Left ventricle myocardium inferior (tissue), 1 donor: ENCODE measurements around the gene CHKB. TPM values are rescaled to one million over a fixed set of nuclear protein-coding genes. Genes with fewer than 3 reads are reported as not detected.

Experiments used
- DNase-seq: peaks from one replicate; pipeline ENCODE4 v3.0.0-alpha.2; 2020
- H3K27ac ChIP-seq: fragments of 200-600 bp; replicated peaks from 2 replicates; pipeline ENCODE4 v1.8.0; 2021
- H3K27me3 ChIP-seq: fragments of 200-600 bp; 2 replicates; pipeline ENCODE4 v1.8.0; 2021; ENCODE audit warnings: low read depth
- H3K36me3 ChIP-seq: fragments of 200-600 bp; 2 replicates; pipeline ENCODE4 v1.8.0; 2021
- H3K4me1 ChIP-seq: fragments of 200-600 bp; 2 replicates; pipeline ENCODE4 v1.8.0; 2021
- H3K4me3 ChIP-seq: fragments of 200-600 bp; 2 replicates; pipeline ENCODE4 v1.8.0; 2021; ENCODE audit warnings: mild to moderate bottlenecking, moderate library complexity
- H3K9me3 ChIP-seq: fragments of 200-600 bp; replicated peaks from 2 replicates; pipeline ENCODE4 v1.8.0; 2021
- intact Hi-C: fragments of 100-400 bp; cut with micrococcal nuclease; formaldehyde crosslinking; loops from one replicate; pipeline ENCODE4 v1.11.0; 2022
- total RNA-seq: library from RNA; stranded (reverse); fragmentation: NEBNext Ultra II Directional; extraction: Animal tissue kit (Norgen Biotek cat#: 25700); gene quantifications from one replicate; pipeline ENCODE4 v1.2.1, GENCODE V29; 2021
- TF ChIP-seq, protein P1 (sequence below): fragments of 200-600 bp; IDR thresholded peaks from 2 replicates; pipeline ENCODE4 v1.8.0; 2021; ENCODE audit warnings: antibody characterized with exemption, mild to moderate bottlenecking, borderline replicate concordance
- donor health status: DM: no; HTN: yes; CAD: no; lungs with severe emphysema.

The CHKB gene
- total RNA-seq, 1 donor from 2014 or later, result 36.0 TPM

GRCh38 chr22:50575426-50575941, 7.2 kb downstream of the CHKB start:
- peaks cover 85% of the 10 kb centered on the region for H3K4me1 ChIP-seq

DNA sequence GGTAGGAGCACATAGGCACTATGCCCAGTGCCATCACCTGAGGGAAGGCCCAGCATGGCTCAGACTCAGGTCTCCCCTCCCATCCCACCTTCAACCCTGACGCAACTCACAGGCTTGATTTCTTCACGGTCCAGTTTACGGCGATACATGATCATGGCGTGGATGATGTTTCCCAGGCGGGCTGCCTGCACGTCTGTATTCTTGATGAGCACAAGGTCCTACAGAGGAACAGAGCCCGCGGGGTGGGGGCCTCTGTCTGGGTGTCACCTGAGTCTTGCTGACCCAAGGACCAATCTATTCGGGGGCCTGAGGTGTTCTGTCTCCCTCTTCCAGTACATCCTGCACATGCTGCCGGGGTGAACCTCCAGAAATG, 8.3 kb downstream of the CHKB start:
- peaks cover 85% of the 10 kb centered on the region for H3K4me1 ChIP-seq

More at GRCh38 chr22:50575426-50575941, 7.2 kb downstream of the CHKB start:
- DNase-seq, result no peak
- peak overlapping the region; percentile 99 for H3K27ac ChIP-seq
- H3K27me3 ChIP-seq, result no peaks in the 10 kb centered on the region
- intact Hi-C loops, result no loop called here
- peak overlapping the region; percentile 73 for H3K4me3 ChIP-seq
- TF ChIP-seq, protein P1, sequence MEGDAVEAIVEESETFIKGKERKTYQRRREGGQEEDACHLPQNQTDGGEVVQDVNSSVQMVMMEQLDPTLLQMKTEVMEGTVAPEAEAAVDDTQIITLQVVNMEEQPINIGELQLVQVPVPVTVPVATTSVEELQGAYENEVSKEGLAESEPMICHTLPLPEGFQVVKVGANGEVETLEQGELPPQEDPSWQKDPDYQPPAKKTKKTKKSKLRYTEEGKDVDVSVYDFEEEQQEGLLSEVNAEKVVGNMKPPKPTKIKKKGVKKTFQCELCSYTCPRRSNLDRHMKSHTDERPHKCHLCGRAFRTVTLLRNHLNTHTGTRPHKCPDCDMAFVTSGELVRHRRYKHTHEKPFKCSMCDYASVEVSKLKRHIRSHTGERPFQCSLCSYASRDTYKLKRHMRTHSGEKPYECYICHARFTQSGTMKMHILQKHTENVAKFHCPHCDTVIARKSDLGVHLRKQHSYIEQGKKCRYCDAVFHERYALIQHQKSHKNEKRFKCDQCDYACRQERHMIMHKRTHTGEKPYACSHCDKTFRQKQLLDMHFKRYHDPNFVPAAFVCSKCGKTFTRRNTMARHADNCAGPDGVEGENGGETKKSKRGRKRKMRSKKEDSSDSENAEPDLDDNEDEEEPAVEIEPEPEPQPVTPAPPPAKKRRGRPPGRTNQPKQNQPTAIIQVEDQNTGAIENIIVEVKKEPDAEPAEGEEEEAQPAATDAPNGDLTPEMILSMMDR, result no peak
- no peaks in the 10 kb centered on the region for H3K9me3 ChIP-seq
- H3K36me3 ChIP-seq, result peaks cover 61% of the 10 kb centered on the region

DNA sequence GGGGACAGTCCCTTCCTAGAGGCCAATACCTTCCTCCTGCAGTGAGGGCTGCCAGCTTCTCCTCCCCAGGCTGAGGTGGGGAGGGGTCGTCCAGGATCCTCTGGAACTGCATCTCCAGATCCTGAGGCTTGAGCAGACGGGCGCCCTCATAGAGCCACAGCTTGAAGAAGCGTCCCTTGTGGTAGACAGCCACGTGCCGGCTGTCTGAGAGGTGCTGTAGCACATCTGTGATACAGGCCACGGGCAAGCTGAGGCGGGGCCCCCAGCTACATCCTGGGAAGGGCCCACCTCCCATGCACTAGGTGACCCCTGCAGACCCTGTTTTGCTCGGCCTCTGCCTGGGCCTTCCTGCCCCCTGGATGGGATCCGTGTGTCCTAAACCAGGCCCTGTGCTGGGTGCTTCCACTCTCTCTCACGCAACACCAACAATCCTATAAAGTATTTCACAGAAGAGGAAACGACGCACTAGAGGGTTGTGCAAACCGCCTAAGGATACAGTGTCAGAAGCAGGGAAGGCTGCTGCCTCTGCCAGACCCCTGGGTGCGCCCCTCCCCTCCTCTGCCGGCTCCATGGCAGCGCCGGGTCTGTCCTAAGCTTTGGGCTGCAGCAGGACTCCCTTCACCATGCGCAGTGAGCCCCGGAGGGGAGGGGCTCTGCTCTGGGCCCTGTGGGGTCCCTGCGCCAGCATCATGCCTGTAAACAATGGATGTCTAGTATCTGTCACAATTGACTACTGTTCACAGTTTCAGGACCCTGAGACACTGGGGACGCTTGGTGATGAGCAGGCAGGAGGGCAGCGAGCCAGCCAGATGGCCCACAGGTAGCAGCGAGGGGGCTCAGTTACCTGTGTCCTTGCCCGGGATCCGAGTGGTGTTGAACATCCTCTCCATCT, 8.9 kb downstream of the CHKB start:
- Histone ChIP-seq H3K27ac (no peak overlapping the region), H3K9me3 (no peaks in the 10 kb centered on the region), H3K4me1 (peaks cover 83% of the 10 kb centered on the region), H3K4me3 (no peak overlapping the region), H3K27me3 (no peaks in the 10 kb centered on the region), H3K36me3 (peaks cover 73% of the 10 kb centered on the region)
- no peak for DNase-seq
- intact Hi-C loops, result no loop called here
- TF ChIP-seq, protein P1, result no peak

More for the DNA sequence above, 8.3 kb downstream of the CHKB start:
- Histone ChIP-seq H3K4me3 (no peak overlapping the region), H3K36me3 (peaks cover 67% of the 10 kb centered on the region), H3K27ac (no peak overlapping the region), H3K27me3 (no peaks in the 10 kb centered on the region), H3K9me3 (no peaks in the 10 kb centered on the region)
- intact Hi-C loops, result no loop called here
- TF ChIP-seq, protein P1, result no peak
- no peak for DNase-seq

- TF ChIP-seq, protein P1, result no peak
- H3K9me3 ChIP-seq, result no peaks in the 10 kb centered on the region
- peaks cover 80% of the 10 kb centered on the region for H3K36me3 ChIP-seq
- H3K4me3 ChIP-seq, result no peak overlapping the region
- no peaks in the 10 kb centered on the region for H3K27me3 ChIP-seq
- H3K27ac ChIP-seq, result no peak overlapping the region
- peaks cover 75% of the 10 kb centered on the region for H3K4me1 ChIP-seq
- no peak for DNase-seq
- intact Hi-C loops, result no loop called here
Measured at GRCh38 chr22:50572965-50573364, 9.7 kb downstream of the CHKB start.

- H3K4me1 ChIP-seq, result peaks cover 62% of the 10 kb centered on the region
- intact Hi-C loops, result no loop called here
Measured at GRCh38 chr22:50571264-50572175, 11.1 kb downstream of the CHKB start.

More at GRCh38 chr22:50571264-50572175, 11.1 kb downstream of the CHKB start:
- Histone ChIP-seq H3K27ac (no peak overlapping the region), H3K36me3 (peaks cover 89% of the 10 kb centered on the region), H3K4me3 (no peak overlapping the region), H3K27me3 (no peaks in the 10 kb centered on the region), H3K9me3 (no peaks in the 10 kb centered on the region)
- no peak for DNase-seq
- TF ChIP-seq, protein P1, result no peak
